Panc1 (cell line): Measurements from ENCODE around the gene PMFBP1. TPM values are rescaled to one million over a fixed set of nuclear protein-coding genes. Genes with fewer than 3 reads are reported as not detected.

Source experiments
- ATAC-seq: fragments of 200-7000 bp; cut with Tn5 transposase; 2 replicates; pipeline ENCODE4 v1.9.1; 2020; ENCODE audit warnings: mild to moderate bottlenecking, moderate library complexity
- BruUV-seq: library from RNA; stranded (reverse); fragments of 400-500 nt; replicated peaks from 2 replicates; lab custom pipeline; 2021; lab: Mats Ljungman, UMichigan
- CTCF ChIA-PET: fragments of 300-600 bp; sonication (Branson Sonifier 250); formaldehyde crosslinking; loops from one replicate; lab custom pipeline; 2022; ENCODE audit warnings: antibody characterized with exemption; lab: Charles Lee
- POLR2A ChIA-PET: fragments of 300-600 bp; sonication (Branson Sonifier 250); formaldehyde crosslinking; loops from one replicate; lab custom pipeline; 2022; ENCODE audit warnings: antibody characterized with exemption; lab: Charles Lee
- DNase-seq: peaks from one replicate; pipeline ENCODE4 v3.0.0-alpha.2; 2010; ENCODE audit warnings: low read depth, low spot score
- H3K27ac ChIP-seq: 2 replicates; pipeline ENCODE4 v1.5.1; 2011; ENCODE audit warnings: mild to moderate bottlenecking, low read length, inconsistent platforms
- H3K27me3 ChIP-seq: fragments of 200-500 bp; sonication (Bioruptor generic); 2 replicates; pipeline ENCODE4 v1.6.0; 2014; ENCODE audit warnings: low read length, inconsistent platforms; ENCODE audit not compliant: control insufficient read depth, insufficient read depth
- H3K36me3 ChIP-seq: fragments of 200-500 bp; sonication (Bioruptor generic); 2 replicates; pipeline ENCODE4 v1.5.1; 2014; ENCODE audit warnings: inconsistent platforms, mild to moderate bottlenecking, low read length, moderate library complexity; ENCODE audit not compliant: control insufficient read depth, insufficient read depth
- H3K4me1 ChIP-seq: 2 replicates; pipeline ENCODE4 v1.5.1; 2011; ENCODE audit warnings: inconsistent platforms, mild to moderate bottlenecking, low read length, moderate library complexity; ENCODE audit not compliant: control insufficient read depth, insufficient read depth
- H3K4me3 ChIP-seq, 2 experiments: 2 replicates each; pipeline ENCODE4 v1.5.1; 2011 to 2012; ENCODE audit warnings: low read depth in 2 of 2, low read length in 2 of 2, mild to moderate bottlenecking in 2 of 2, inconsistent platforms in 1 of 2, moderate library complexity in 1 of 2
- H3K9me3 ChIP-seq: fragments of 200-500 bp; sonication (Bioruptor generic); 2 replicates; pipeline ENCODE4 v1.5.1; 2014; ENCODE audit warnings: low read depth, mild to moderate bottlenecking, inconsistent platforms, low read length, moderate library complexity; ENCODE audit not compliant: control insufficient read depth, insufficient read depth
- CTCF ChIP-seq: fragments of 450-650 bp; IDR thresholded peaks from 2 replicates; pipeline ENCODE4 v1.5.1; 2017; ENCODE audit warnings: mild to moderate bottlenecking
- POLR2AphosphoS5 ChIP-seq: IDR thresholded peaks from 2 replicates; pipeline ENCODE4 v1.6.1; 2012; ENCODE audit warnings: mild to moderate bottlenecking, low read depth, low read length, moderate library complexity
- REST ChIP-seq, 2 experiments: IDR thresholded peaks; 2 replicates each; pipeline ENCODE4 v1.6.1; 2011 to 2012; ENCODE audit warnings: low read depth in 2 of 2, control low read depth in 1 of 2, low read length in 1 of 2, mild to moderate bottlenecking in 1 of 2, moderate library complexity in 1 of 2; ENCODE audit not compliant: insufficient read depth in 1 of 2
- SIN3A ChIP-seq: IDR thresholded peaks from 2 replicates; pipeline ENCODE4 v1.6.1; 2012; ENCODE audit warnings: low read depth, mild to moderate bottlenecking, low read length, moderate library complexity, borderline replicate concordance; ENCODE audit not compliant: insufficient read depth
- TCF7L2 ChIP-seq: IDR thresholded peaks from 2 replicates; pipeline ENCODE4 v1.6.1; 2011; ENCODE audit warnings: mild to moderate bottlenecking, low read depth, low read length, inconsistent platforms
- in situ Hi-C: cut with HindIII; loops from 2 replicates; pipeline ENCODE4 v1.10.0; 2016; ENCODE audit warnings: low sequenced_read_pairs, low pct_unique_long_range_greater_than_20kb
- intact Hi-C: fragments of 100-400 bp; cut with micrococcal nuclease; formaldehyde crosslinking; loops from one replicate; pipeline ENCODE4 v1.10.0; 2022; ENCODE audit not compliant: unreplicated experiment
- total RNA-seq: library from RNA; stranded (reverse); gene quantifications from one replicate; pipeline ENCODE4 v1.2.1, GENCODE V29; 2021; ENCODE audit not compliant: unreplicated experiment

Gene PMFBP1
- total RNA-seq, 1 experiment from 2014 or later: 0.10 TPM

- ATAC-seq (no peak), DNase-seq (no peak)
- intact Hi-C loops (no loop called here), in situ Hi-C loops (no loop called here)
- CTCF ChIA-PET: no interaction called here
- TF ChIP-seq SIN3A (no peak), POLR2AphosphoS5 (no peak), CTCF (no peak), TCF7L2 (no peak), REST (IDR thresholded peaks at IDR 0.05; ENCODE audit: insufficient read depth in 1 of 2, low read depth in 2 of 2, low read length in 1 of 2) (no peak)
- no TSS peak for BruUV-seq
- H3K4me3 ChIP-seq: no peak overlapping the region
- no peak overlapping the region for H3K27ac ChIP-seq
- POLR2A ChIA-PET: no interaction called here
- no peaks in the 10 kb centered on the region for H3K9me3 ChIP-seq
- H3K27me3 ChIP-seq: peaks cover 2% of the 10 kb centered on the region; the same call in 1 of the 2 replicates
- no peaks in the 10 kb centered on the region for H3K36me3 ChIP-seq
- no peaks in the 10 kb centered on the region for H3K4me1 ChIP-seq
Observed at GRCh38 chr16:72132726-72133125, 39.2 kb downstream of the PMFBP1 start.

- POLR2A ChIA-PET: interaction anchor here (0.6 kb wide), 1 partner anchor 474 kb away, joined by 3 read pairs; no protein-coding TSS in a partner anchor
- ATAC-seq (no peak), DNase-seq (no peak)
- CTCF ChIA-PET: no interaction called here
- Histone ChIP-seq H3K27ac (no peak overlapping the region), H3K4me3 (no peak overlapping the region), H3K27me3 (peaks cover 2% of the 10 kb centered on the region; the same call in 1 of the 2 replicates), H3K36me3 (no peaks in the 10 kb centered on the region), H3K9me3 (no peaks in the 10 kb centered on the region), H3K4me1 (no peaks in the 10 kb centered on the region)
- intact Hi-C loops: no loop called here
- TF ChIP-seq TCF7L2 (no peak), REST (IDR thresholded peaks at IDR 0.05; ENCODE audit: insufficient read depth in 1 of 2, low read depth in 2 of 2, low read length in 1 of 2) (no peak), POLR2AphosphoS5 (no peak), CTCF (no peak), SIN3A (no peak)
- BruUV-seq: no TSS peak
- in situ Hi-C loops: no loop called here
Observed at GRCh38 chr16:72131036-72131435, 40.9 kb downstream of the PMFBP1 start.
